IPS-18c (cell line): ENCODE data around the gene NHS.

Experiments used
- H3K4me3 ChIP-seq: 2 replicates; pipeline ENCODE4 v1.7.0; 2013; ENCODE audit warnings: low read depth, mild to moderate bottlenecking, low read length, moderate library complexity; ENCODE audit not compliant: insufficient read depth
- H3K9me3 ChIP-seq: one replicate; pipeline ENCODE4 v1.6.1; 2013; ENCODE audit warnings: mild to moderate bottlenecking, low read length, moderate library complexity; ENCODE audit not compliant: control insufficient read depth, insufficient read depth

Gene NHS

DNA sequence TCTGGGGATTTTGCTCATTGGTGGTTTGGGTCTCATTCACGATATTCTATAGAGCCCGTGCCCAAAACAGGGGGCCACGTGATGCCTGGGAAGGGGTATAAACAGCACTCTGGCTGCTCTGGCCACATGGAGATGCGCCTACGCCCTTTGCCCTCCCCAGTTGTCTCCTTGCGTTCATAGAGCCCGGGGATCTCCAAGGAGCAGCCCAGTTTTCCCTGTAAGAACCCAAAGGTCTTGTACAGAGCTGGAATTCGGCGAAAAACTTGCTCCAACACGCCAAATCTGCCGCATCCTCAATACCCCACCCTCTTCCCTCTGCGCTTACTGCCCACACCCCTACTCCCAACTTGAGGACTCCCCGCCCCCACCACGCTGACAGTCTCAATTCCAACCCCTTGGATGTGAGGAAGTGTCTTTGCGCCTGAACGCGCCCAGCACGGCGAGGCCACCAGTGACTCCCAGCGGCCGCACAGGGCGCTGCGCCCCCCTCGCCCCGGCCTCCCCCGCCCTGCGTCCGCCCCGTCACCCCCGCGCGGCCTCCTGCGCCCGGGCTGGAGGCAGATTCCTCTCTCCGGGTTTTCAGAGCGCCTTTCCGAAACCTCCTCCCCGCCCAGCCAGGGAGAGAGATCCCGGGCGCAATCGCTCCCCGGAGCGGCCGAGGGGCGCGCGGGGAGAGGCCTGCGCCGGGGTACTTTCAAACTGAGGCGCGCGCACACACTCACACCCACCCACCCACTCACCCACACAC lies at the start of gene NHS:
Gene NHS (plus strand): TSS at position 582 of the 748 bp plus-strand sequence. CDS start 558 bp downstream, outside the sequence.
- Histone ChIP-seq H3K4me3 (peak within 1 kb of the TSS; percentile 87), H3K9me3 (no peaks in the 10 kb centered on the region)

DNA sequence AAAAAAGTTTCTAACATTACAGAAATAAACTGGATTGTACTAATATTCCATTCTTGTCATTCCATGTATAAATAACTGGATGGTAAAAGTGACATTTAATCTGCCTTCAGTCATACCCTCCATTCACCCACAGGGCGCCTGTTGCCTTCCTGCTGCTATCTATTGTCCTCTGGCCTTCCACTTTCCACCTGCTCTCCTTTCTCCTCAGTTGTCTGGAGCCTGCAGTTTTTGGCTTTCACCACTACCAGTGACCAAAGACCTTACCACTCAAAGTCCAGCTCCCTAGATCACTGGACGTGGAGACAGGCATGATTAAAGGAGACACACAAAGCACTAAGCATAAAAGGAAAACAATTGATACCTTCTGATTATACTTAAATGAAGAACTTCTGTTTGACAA lies 46.2 kb upstream of the NHS start:
- peaks cover 2% of the 10 kb centered on the region for H3K9me3 ChIP-seq
- no peak overlapping the region for H3K4me3 ChIP-seq

DNA sequence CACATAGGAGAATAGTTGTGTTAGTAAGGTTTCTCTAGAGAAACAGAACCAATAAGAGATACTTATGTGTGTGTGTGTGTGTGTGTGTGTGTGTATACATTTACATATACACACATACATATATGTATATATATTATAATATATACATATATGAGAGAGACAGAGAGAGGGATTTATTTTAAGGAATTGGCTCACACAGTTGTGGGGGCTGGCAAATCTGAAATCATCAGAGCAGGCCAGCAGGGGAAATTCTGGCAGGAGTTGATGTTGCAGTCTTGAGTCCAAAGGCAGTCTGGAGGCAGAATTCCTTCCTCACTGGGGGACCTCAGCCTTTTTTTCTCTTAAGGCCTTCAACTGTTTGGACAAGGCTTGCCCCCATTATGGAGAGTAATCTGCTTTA lies 38.6 kb upstream of the NHS start:
- no peak overlapping the region for H3K4me3 ChIP-seq
- H3K9me3 ChIP-seq: no peaks in the 10 kb centered on the region

DNA sequence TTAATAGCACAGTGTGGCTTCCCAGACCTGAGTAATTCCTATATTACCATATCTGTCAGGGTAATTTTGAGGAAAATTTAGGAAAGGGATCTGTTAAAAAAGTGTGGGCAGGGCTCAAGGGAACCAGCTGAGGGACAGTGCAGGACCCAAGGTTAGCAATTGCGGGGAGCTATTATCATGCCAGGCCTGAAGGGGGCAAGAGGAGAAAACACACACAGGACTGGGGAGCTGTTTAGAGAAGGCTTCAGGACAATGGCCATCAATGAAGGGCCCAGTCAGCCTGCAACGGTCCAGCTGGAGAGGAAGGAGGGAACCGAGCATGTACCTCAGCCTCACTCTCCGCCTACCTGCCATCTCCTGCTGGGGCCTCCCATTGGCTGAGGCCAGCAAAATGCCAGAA lies 19.0 kb upstream of the NHS start:
- Histone ChIP-seq H3K4me3 (no peak overlapping the region), H3K9me3 (no peaks in the 10 kb centered on the region)

GRCh38 chrX:17359500-17359899 lies 15.5 kb upstream of the NHS start:
- no peak overlapping the region for H3K4me3 ChIP-seq

DNA sequence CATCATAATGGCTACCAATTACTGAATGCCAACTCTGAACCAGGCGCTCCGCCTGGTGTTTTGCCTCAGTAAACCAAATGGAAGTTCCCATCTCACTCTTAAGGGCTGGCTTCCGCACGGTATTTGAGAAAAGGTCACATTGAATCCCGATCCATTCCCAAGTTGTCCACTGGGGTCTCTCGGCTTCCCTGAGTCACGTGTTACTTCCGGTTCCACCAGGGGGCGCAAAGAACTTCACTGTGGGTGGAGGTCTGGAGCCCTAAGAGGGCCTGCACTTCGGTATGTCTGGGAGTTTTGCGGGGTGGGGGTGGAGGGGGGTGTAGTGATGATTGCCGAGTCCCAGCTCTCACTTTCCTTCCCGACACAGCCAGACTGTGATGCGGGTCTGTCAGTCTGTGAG lies 13.4 kb upstream of the NHS start:
- Histone ChIP-seq H3K4me3 (no peak overlapping the region), H3K9me3 (no peaks in the 10 kb centered on the region)

More at GRCh38 chrX:17359500-17359899, 15.5 kb upstream of the NHS start:
- no peaks in the 10 kb centered on the region for H3K9me3 ChIP-seq

- no peak overlapping the region for H3K4me3 ChIP-seq
- H3K9me3 ChIP-seq: no peaks in the 10 kb centered on the region
Measured at GRCh38 chrX:17368002-17368401, 7.0 kb upstream of the NHS start.

GRCh38 chrX:17369309-17369708 lies 5.7 kb upstream of the NHS start:
- Histone ChIP-seq H3K9me3 (no peaks in the 10 kb centered on the region), H3K4me3 (no peak overlapping the region)

DNA sequence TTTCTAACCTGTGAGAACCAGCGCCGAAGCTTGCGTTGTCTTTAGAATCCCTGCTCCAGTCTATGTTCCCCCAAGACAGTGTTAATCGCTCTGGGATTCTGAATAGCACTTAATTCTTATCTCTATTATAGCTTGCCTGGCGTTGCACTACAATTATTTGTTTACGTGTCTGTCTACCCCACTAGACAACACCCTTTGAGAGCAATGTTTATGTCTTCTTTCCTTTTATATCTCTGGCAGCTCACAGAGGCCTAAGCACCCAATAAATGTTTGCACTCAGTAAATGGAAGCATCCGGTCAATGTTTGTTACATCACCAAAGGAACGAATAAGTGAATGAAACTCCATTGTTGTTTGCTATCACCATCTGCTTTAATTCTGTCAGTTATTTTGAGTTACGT lies 4.8 kb upstream of the NHS start:
- no peaks in the 10 kb centered on the region for H3K9me3 ChIP-seq
- no peak overlapping the region for H3K4me3 ChIP-seq

- Histone ChIP-seq H3K4me3 (no peak overlapping the region), H3K9me3 (no peaks in the 10 kb centered on the region)
Measured at GRCh38 chrX:17372052-17372451, 2.9 kb upstream of the NHS start.

- Histone ChIP-seq H3K9me3 (no peaks in the 10 kb centered on the region), H3K4me3 (no peak overlapping the region)
Measured at GRCh38 chrX:17373337-17373736, 1.7 kb upstream of the NHS start.

DNA sequence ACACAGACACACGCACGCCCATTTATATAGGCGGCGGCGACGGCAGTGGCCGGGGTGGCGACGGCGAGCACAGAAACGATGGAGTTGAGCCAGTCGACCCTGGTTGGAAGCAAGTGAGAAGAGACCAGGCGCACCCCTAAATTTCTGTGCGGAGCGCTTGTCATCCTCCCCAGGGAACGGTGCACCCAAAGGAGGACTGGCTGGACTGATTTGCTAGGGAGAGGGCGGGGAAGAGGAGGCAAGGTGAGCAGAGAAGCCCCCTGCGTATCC lies 302 bp downstream of the NHS start:
- Histone ChIP-seq H3K9me3 (no peaks in the 10 kb centered on the region), H3K4me3 (peak overlapping the region; percentile 87)

DNA sequence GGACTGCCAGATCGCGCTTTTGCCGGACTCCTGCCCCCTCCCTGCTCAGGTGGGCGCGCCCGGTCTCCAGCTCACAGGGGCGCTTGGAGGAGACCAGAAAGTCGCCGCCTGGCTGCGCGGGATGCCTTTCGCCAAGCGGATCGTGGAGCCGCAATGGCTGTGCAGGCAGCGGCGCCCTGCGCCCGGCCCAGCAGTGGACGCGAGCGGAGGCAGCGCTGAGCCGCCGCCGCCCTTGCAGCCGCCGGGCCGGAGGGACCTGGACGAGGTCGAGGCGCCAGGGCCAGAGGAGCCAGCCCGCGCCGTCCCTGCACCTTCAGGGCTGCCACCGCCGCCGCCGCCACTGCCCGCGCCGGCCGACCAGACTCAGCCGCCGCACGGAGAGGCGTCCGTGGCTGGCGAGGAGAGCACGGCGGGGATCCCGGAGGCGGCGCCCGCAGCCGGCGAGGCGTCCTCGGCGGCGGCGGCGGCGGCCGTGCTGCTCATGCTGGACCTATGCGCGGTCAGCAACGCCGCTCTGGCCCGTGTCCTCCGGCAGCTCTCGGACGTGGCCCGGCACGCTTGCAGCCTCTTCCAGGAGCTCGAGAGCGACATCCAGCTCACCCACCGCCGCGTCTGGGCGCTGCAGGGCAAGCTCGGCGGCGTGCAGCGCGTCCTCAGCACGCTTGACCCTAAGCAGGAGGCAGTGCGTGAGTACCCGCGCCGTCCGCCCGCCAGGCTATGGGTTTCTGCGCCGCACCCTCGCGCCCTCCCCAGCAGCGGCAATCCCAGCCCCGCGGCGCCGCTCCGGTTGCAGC lies 834 bp downstream of the NHS start:
- Histone ChIP-seq H3K9me3 (no peaks in the 10 kb centered on the region), H3K4me3 (peak overlapping the region; percentile 87)

GRCh38 chrX:17376431-17377077 lies 1.6 kb downstream of the NHS start:
- H3K9me3 ChIP-seq: no peaks in the 10 kb centered on the region
- H3K4me3 ChIP-seq: peak overlapping the region; percentile 87

GRCh38 chrX:17377091-17377717 lies 2.2 kb downstream of the NHS start:
- H3K9me3 ChIP-seq: no peaks in the 10 kb centered on the region
- H3K4me3 ChIP-seq: peak overlapping the region; percentile 87

DNA sequence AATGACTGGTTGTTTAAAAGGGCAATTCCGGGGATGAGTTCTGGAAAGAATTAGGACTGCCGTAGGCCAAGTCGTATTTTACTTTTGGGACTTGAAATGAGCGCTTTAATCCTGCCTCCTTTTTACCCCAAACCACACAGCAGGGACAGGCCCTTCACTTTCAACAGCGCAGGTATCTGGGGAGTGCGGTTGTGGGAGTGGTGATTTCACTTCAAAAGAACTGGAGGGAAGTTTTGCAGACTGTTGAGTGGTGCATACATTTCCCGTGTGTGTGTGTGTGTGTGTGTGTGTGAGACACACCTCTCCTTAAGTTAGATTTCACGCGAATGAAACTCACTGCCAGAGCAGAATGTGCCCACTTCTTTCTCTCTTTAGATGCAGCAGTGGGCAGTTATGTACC lies 2.8 kb downstream of the NHS start:
- H3K9me3 ChIP-seq: no peaks in the 10 kb centered on the region
- H3K4me3 ChIP-seq: peak overlapping the region; percentile 87; the same call in 1 of the 2 replicates

DNA sequence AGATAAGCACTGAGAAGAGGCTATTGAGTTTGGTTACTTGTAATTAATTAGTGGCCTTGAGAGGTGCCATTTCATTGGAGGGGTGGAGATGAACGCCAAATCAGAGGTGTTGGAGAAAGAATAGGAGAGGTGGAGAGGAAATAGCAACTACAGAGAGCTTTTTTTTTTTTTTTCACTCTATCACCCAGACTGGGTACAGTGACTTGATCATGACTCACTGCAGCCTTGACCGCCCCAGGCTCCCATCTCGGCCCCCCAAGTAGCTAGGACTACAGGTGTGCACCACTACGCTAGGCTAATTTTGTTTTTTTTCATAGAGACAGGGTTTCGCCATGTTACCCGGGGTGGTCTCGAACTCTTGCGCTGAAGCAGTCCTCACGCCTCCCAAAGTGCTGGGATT lies 5.2 kb downstream of the NHS start:
- no peak overlapping the region for H3K4me3 ChIP-seq

GRCh38 chrX:17390419-17390850 lies 15.4 kb downstream of the NHS start:
- Histone ChIP-seq H3K4me3 (no peak overlapping the region), H3K9me3 (no peaks in the 10 kb centered on the region)

More for the DNA sequence above, 5.2 kb downstream of the NHS start:
- no peaks in the 10 kb centered on the region for H3K9me3 ChIP-seq
